Erythroblast (primary cell): ENCODE measurements around the gene GNRHR.

ENCODE experiments used
- GATA1 ChIP-seq: IDR thresholded peaks from 2 replicates; pipeline ENCODE4 v1.6.1; 2011; ENCODE audit warnings: low read depth, mild to moderate bottlenecking, control low read depth, low read length, moderate library complexity
- POLR2A ChIP-seq: IDR thresholded peaks from 2 replicates; pipeline ENCODE4 v1.6.1; 2011; ENCODE audit warnings: mild to moderate bottlenecking, low read length

DNA sequence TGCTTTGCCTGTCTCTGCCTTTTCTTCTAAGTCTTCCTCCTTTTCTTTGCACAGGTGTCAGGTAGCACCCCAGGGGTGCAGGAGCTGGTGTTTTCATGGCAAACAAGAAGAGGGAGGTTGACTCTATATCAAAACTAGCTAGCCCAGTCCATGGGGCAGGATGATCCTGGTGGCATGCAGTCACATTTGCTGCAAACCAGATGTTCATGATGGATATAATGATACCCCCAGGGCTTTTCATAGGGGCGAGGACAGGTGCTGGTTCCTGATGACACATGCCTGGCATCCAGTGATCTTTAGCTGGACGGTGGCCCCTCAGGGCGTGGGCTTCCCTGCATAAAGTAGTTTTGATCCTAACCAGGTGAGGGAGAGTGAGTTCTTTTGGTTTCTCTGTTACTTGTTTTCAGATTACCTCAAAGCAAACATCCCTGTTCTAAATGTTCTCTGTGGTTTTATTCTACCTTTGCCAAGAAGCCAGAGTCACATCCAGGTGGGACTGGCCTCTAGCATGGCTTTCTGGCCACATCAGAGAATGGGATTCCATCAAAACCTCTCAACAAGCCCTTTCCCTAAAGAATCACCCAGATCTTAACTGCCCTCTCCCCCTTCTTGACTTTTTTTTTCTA is 42.1 kb downstream of the GNRHR start:
- TF ChIP-seq POLR2A (no peak), GATA1 (no peak)
